NCI-H345 (cell line): ENCODE data around the gene THRAP3.
"Not testable (repeated sequence)": the region's sequence is repeated elsewhere in the genome, so short reads cannot be mapped to it uniquely, and the experiment has no call there.

Experiments used
- DNase-seq: peaks from one replicate; lab custom pipeline; 2025; lab: John Stamatoyannopoulos, UW

THRAP3 gene

DNA sequence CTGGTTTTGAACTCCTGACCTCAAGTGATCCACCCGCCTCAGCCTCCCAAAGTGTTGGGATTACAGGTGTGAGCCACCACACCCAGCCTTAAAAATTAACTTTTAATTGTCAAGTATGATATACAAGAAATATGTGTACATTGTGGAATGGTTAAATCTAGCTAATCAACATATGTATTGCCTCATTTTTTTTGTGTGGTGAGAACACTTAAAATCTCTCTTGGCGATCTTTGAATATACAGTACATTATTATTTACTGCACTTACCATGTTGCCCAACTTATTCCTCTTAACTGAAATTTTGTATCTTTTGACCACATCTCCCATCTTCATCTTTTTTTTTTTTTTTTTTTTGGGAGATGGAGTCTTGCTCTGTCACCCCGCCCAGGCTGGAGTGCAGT, 23.3 kb downstream of the THRAP3 start:
- DNase-seq, result no peak

- DNase-seq, result no peak
Measured at GRCh38 chr1:36248250-36248894, 24.1 kb downstream of the THRAP3 start.

DNA sequence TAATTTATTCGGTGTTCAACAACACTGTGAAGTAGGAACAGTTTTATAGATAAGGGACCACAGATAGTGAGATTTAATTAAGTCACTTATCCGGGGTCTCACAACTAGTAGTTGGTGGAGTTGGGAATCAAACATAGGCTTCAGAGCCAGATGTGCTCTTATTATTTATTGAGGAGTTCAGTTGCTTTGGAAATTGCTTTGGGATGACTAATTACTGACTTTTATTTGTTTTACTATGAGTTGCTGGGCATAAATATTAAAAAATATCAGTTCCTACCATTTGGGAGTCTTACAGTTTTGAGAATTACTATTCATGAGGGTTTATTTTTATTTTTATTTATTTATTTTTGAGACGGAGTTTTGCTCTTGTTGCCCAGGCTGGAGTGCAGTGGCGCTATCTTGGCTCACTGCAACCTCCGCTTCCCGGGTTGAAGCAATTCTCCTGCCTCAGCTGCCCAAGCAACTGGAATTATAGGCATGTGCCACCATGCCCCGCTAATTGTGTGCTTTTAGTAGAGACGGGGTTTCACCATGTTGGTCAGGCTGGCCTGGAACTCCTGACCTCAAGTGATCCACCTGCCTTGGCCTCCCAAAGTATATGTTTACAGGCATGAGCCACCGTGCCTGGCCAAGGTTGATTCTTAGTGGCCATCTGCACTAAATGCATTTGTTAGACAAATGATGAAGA, 27.7 kb downstream of the THRAP3 start:
- DNase-seq, result no peak

DNA sequence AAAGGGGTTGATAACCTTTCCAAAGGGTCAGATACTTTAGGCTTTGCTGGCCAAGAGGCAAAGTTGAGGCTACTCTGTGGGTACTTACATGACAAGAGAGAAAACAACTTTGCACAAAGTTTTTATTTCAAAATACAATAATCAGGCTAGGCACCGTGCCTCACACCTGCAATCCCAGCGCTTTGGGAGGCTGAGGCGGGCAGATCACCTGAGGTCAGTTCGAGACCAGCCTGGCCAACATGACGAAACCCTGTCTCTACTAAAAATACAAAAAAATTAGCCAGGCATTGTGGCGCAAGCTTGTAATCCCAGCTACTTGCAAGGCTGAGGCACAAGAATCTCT, 28.2 kb downstream of the THRAP3 start:
- DNase-seq, result not testable (repeated sequence)

DNA sequence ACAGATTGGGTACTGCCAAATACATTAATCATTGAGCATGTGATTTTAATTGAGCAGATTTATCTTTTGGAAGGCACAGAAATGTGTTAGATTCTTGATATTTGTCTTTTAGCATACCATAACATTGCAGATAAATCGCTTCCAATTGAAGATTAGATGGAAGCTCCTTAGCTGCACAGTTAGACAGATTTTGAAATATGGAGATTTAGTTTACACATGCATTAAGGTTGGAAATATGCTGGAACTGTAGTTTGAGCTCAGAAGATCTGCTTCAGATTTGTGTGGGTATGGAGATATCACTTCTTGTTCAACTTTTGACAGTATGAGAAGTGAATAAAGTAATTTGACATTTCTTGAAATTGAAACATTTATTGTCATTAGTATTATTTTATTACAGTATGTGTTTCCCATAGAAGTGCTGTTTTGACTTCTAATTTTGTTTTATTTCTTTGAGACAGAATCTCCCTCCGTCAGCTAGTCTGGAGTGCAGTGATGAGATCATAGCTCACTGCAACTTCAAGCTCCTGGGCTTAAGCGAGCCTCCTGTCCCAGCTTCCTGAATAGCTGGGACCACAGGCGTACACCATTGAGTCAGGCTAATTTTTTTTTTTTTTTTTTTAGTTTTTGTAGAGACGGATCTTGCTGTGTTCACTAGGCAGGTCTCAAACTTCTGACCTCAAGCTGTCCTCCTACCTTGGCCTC, 29.1 kb downstream of the THRAP3 start:
- no peak for DNase-seq

- DNase-seq, result no peak
Measured at GRCh38 chr1:36256558-36257374, 32.5 kb downstream of the THRAP3 start.

- no peak for DNase-seq
Measured at GRCh38 chr1:36257375-36257767, 33.1 kb downstream of the THRAP3 start.

DNA sequence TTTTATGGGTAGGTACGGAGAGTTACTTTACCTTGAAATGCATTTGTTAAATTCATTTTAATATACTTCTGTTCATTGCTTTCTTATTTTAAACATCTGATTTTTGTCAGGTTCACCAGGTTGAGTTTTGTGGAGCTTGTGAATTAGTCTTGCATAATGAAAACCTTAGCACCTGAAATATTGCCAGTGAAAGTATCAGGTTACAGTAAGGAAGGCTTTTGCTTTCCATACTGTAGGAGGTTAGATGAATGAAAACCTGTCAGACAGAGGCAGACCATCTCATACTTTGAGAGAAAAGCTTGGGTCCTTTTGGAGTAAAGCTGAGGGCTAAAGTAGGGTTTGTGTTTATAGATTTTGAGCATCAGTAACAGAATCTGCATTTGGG, 34.7 kb downstream of the THRAP3 start:
- no peak for DNase-seq

DNA sequence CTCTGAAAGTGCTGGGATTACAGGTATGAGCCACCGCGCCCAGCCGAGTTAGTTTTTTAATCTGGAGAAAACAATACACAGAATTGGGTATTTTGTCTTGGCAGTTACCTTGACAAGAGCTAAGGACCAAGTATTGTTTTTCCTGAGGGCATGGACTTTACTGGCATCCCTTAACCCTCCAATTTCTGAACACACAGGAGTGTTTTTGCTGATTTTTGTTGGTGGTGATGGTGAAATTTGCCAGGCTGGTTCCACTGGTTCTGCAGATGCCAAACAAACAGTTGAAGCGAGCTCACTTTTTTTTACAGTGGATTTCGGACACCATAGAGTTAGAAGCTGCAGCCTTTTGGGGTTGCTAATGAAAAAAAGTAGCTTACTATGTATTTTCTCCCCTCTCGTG, 44.7 kb downstream of the THRAP3 start:
- DNase-seq, result no peak

DNA sequence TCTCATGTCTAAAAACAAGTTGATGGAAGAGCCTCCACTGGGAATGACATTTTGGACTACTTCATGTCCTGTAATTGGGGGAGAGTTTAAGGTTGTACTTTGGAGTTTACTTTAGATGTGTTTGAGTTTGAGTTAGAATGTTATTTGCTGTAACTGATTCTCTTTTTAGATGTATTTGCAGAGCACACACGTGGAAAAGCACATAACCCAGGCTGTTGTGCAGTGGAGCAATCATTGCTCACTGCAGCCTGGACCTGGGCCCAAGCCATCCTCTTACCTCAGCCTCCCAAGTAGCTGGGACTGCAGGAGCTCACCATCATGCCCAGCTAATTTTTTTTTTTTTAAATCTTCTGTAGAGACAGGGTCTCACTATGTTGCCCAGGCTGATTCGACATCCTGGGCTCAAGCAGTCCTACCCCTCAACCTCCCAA, 45.2 kb downstream of the THRAP3 start:
- DNase-seq, result no peak

DNA sequence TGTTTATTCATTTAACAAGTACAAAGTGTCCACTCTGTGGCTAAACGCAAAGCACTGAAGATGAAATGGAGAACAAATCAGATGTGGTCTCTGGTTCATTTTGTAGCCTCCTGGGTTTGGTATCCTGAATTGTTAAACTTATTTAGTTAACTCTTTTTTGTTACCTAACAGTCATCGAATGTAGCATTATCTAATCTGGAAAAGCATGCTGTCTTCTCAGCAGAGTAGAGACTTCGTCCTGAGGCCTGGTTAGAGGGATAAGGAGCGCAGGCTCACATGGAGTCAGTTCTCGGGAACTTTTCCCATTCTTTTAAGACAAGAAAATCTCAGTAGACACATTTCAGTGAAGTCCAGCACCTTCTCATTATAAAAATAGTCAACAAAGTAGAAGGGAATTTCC, 48.8 kb downstream of the THRAP3 start:
- no peak for DNase-seq

DNA sequence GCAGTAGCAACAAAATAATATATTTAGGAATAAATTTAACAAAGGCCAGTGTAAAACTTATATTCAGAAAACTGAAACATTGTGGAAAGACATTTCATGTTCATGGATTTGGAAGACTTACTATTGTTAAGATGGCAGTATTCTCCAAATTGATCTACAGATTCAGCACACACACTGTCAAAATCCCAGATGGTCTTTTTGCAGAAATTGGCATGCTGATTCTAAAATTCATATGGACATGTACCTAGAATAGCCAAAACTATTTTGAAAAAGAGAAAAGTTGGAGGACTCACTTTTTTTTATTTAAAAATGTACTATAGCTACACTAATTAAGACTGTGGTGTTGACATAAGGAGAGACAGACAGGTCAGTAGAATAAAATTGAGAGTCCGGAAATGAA, 50.0 kb downstream of the THRAP3 start:
- DNase-seq, result no peak

GRCh38 chr1:36276688-36277087, 52.4 kb downstream of the THRAP3 start:
- no peak for DNase-seq

- no peak for DNase-seq
Measured at GRCh38 chr1:36279110-36279788, 55.0 kb downstream of the THRAP3 start.

- DNase-seq, result no peak
Measured at GRCh38 chr1:36279789-36280296, 55.6 kb downstream of the THRAP3 start.

GRCh38 chr1:36284061-36284460, 59.8 kb downstream of the THRAP3 start:
- no peak for DNase-seq

DNA sequence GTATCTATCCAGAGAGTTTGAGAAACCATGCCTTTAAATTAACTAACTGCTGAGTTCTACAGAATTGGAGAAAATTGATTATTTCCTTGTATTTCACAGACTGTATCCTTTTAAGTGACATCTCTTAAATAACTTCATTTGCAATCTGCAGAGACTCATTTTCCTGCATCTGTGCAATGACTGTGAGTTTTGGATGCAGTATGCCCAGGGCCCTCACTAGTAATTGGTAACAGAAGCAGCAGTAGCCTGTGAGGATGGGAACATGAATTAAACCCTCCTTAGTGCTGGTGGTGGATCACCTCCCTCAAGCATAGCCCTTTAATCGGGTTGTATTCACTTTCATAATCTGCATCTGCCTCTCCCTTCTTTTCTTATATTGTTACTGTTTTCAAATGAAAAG, 60.3 kb downstream of the THRAP3 start:
- DNase-seq, result no peak

- DNase-seq, result peak; percentile 65
Measured at GRCh38 chr1:36285443-36286101, 61.3 kb downstream of the THRAP3 start.

- no peak for DNase-seq
Measured at GRCh38 chr1:36286802-36287201, 62.6 kb downstream of the THRAP3 start.

DNA sequence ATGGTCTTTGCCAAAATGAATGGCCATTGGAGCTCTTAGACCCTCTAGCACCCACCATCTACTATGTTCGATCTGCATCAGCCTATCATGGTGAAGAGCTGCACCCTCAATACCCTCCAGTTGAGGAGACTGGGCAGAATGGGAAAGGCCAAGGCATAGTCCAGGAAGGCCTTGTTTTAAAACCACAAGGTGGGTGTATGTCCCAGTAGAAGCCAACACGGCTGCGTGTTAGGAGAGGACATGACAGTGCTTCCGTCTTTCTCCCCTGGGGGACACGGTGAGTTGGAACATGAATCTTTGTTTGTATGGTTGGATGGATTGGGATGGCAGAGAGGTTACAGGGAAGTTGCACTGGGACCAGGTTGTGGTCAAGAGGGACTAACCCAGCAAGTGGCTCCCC, 63.4 kb downstream of the THRAP3 start:
- DNase-seq, result no peak

GRCh38 chr1:36295390-36295789, 71.1 kb downstream of the THRAP3 start:
- DNase-seq, result no peak
